A549 treated with AZD9567 at 1 μM for 4 hours (cell line): Measurements from ENCODE around the gene CCDC178. TPM values are rescaled to one million over a fixed set of nuclear protein-coding genes. Genes with fewer than 3 reads are reported as not detected.

Experiments used
- total RNA-seq: library from RNA; stranded (reverse); fragments of 200-300 nt; extraction: Qiagen RNA extraction; gene quantifications from 5 replicates; pipeline ENCODE4 v1.2.3, GENCODE V29; 2022; ENCODE audit not compliant: insufficient read depth

Gene CCDC178
- total RNA-seq, result not detected in 5 replicates

DNA sequence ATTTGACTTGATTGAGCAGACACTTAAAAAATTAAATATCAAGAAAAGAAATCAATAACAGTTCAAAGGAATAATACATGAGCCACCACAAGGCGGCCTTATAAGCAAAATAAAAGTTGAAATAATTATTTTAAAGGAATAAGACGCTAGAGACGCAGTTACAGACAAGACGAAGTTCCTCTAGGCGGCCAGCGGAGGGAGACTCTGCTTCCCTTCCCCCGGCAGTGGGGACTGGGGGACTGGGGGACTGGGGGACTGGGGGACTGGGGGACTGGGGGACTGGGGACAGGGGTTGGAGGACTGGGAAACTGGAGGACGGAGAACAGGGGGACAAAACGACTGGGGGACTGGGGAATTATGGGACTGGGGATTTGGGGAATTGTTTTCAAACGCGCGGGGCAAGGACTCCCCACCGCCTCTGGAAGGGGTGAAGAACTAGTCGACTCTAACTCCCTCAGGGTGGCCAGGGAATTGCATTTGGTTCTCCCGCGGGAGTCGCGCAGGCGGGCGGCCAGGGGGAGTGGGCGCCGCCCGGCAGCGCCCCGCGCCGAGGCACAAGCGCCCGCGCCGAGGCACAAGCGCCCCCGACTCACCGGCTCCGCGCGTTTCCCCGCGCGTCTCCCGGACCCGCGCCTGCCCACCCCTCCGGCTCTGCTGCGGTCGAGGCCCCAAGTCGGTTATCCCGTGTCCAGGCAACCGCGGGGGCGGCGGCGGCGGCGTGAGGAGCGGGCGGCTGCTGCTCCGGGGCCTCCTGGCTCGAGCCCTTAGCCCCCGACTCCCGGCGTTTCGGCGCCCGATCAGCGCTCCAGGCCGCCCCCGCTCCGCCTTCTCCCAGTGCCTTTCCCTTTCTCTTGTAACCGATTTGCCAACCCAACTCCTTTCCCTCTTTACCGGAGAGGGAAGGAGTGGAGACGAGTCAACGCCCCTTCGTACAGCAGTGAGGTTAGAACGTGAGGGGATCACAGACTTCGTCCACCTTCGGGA lies at the start of gene CCDC178:
Gene CCDC178 (minus strand): TSS at position 662 of the 984 bp plus-strand sequence. CDS start 28,633 bp downstream, outside the sequence.

Other genes with a start within 250 kb of the CCDC178 start
- gene ASXL3, start 137.5 kb upstream of the CCDC178 start, total RNA-seq, result 0.02 TPM in 1 of 5 replicates, not detected in the others